Right lobe of liver (tissue), 6 donors: Measurements from ENCODE around the gene PLPPR4. TPM values are rescaled to one million over a fixed set of nuclear protein-coding genes. Genes with fewer than 3 reads are reported as not detected.

Experiments used
- ATAC-seq, 4 donors: fragments of 200-7000 bp; cut with Tn5 transposase; one replicate each; pipeline ENCODE4 v1.9.1; 2020; ENCODE audit warnings: mild to moderate bottlenecking in 4 of 4, moderate library complexity in 4 of 4
- DNase-seq, 3 donors: peaks; one replicate each; pipeline ENCODE4 v3.0.0-alpha.2; 2020
- H3K27ac ChIP-seq, 3 donors: fragments of 200-600 bp; one replicate each; pipeline ENCODE4 v1.8.0; 2022
- H3K27me3 ChIP-seq, 2 donors: fragments of 200-600 bp; one replicate each; pipeline ENCODE4 v1.8.0; 2022
- H3K36me3 ChIP-seq, 4 donors: fragments of 200-600 bp; sonication (generic) in 1 of 4; one replicate each; pipeline versions ENCODE4 v1.5.1 to v1.8.0; 2017 to 2022; ENCODE audit warnings: control low read depth in 1 of 4
- H3K4me1 ChIP-seq, 4 donors: fragments of 200-600 bp; sonication (generic) in 1 of 4; one replicate each; pipeline versions ENCODE4 v1.5.1 to v1.8.0; 2017 to 2022; ENCODE audit warnings: control low read depth in 1 of 4
- H3K4me3 ChIP-seq, 3 donors: fragments of 200-600 bp; one replicate each; pipeline ENCODE4 v1.8.0; 2022
- H3K9me3 ChIP-seq, 4 donors: fragments of 200-600 bp; sonication (generic) in 1 of 4; one replicate each; pipeline versions ENCODE4 v1.5.1 to v1.8.0; 2017 to 2022; ENCODE audit warnings: control low read depth in 1 of 4
- POLR2A ChIP-seq: fragments of 450-650 bp; IDR thresholded peaks from one replicate; pipeline ENCODE4 v1.6.1; 2017; ENCODE audit warnings: antibody characterized with exemption, mild to moderate bottlenecking
- WGBS: methylation state at CpG from one replicate; pipeline ENCODE4 v1.1.6; 2018; ENCODE audit warnings: low coverage, low lambda C conversion rate; ENCODE audit not compliant: insufficient coverage; ENCODE audit errors: missing lambda C conversion rate; 5-methylcytosine and 5-hydroxymethylcytosine counted together
- intact Hi-C, 2 donors: fragments of 100-400 bp; cut with DNase I; formaldehyde crosslinking; loops; one replicate each; pipeline versions ENCODE4 v1.11.2 to v1.14.1; 2022
- total RNA-seq, 6 experiments: library from RNA; depleted of rRNA in 2 of 6; stranded (reverse); fragments of >200 nt in 2 of 6; fragmentation: NEBNext Ultra II Directional in 3 of 6; extraction: Animal tissue kit (Norgen Biotek cat#: 25700) in 3 of 6; gene quantifications; one replicate each; pipeline versions ENCODE4 v1.1.0 to v1.2.4, GENCODE V29; 2016 to 2023
- TF ChIP-seq, protein P1 (sequence below), 4 donors: fragments of 200-600 bp in 3 of 4; fragments of 450-650 bp in 1 of 4; IDR thresholded peaks; one replicate each; pipeline versions ENCODE4 v1.5.1 to v1.8.0; 2016 to 2022; ENCODE audit warnings: antibody characterized with exemption in 4 of 4, mild to moderate bottlenecking in 2 of 4
- donor health status: DM: no; HTN: yes; CAD: no.
- donor health status: DM: no; HTN: no; CAD: no.
- donor health status: DM: no; HTN: no; CAD: no.
- donor health status: DM: no; HTN: yes; CAD: no.
- donor health status: DM: no; HTN: yes; CAD: no.

Gene PLPPR4
- total RNA-seq, 6 experiments from 2014 or later, result 0.12 to 0.19 (median 0.18) TPM; not detected in 3

- intact Hi-C loops, result no loop called here
- no peak for DNase-seq
These were observed 32.1 kb upstream of the PLPPR4 start for GRCh38 chr1:99232172-99232571.

GRCh38 chr1:99233446-99233845 lies 30.8 kb upstream of the PLPPR4 start:
- Histone ChIP-seq H3K27ac (no peak overlapping the region), H3K4me3 (no peak overlapping the region), H3K9me3 (no peaks in the 10 kb centered on the region), H3K36me3 (no peaks in the 10 kb centered on the region), H3K4me1 (no peaks in the 10 kb centered on the region), H3K27me3 (no peaks in the 10 kb centered on the region)
- WGBS, result 89% methylated on average over 1 of the region's 1 CpG
- intact Hi-C loops, result no loop called here
- ATAC-seq (no peak), DNase-seq (no peak)
- TF ChIP-seq, protein P1, sequence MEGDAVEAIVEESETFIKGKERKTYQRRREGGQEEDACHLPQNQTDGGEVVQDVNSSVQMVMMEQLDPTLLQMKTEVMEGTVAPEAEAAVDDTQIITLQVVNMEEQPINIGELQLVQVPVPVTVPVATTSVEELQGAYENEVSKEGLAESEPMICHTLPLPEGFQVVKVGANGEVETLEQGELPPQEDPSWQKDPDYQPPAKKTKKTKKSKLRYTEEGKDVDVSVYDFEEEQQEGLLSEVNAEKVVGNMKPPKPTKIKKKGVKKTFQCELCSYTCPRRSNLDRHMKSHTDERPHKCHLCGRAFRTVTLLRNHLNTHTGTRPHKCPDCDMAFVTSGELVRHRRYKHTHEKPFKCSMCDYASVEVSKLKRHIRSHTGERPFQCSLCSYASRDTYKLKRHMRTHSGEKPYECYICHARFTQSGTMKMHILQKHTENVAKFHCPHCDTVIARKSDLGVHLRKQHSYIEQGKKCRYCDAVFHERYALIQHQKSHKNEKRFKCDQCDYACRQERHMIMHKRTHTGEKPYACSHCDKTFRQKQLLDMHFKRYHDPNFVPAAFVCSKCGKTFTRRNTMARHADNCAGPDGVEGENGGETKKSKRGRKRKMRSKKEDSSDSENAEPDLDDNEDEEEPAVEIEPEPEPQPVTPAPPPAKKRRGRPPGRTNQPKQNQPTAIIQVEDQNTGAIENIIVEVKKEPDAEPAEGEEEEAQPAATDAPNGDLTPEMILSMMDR (IDR thresholded peaks at IDR 0.05), result no peak
- no peak for TF ChIP-seq POLR2A

More at GRCh38 chr1:99232172-99232571, 32.1 kb upstream of the PLPPR4 start:
- no peak overlapping the region for H3K4me3 ChIP-seq
- 24% methylated on average over 2 of the region's 2 CpGs for WGBS
- no peaks in the 10 kb centered on the region for H3K27me3 ChIP-seq
- H3K36me3 ChIP-seq, result no peaks in the 10 kb centered on the region
- no peaks in the 10 kb centered on the region for H3K4me1 ChIP-seq
- H3K9me3 ChIP-seq, result no peaks in the 10 kb centered on the region
- H3K27ac ChIP-seq, result no peak overlapping the region
- no peak for TF ChIP-seq POLR2A
- TF ChIP-seq, protein P1 (IDR thresholded peaks at IDR 0.05), result no peak
- ATAC-seq, result no peak

GRCh38 chr1:99236756-99237155 lies 27.5 kb upstream of the PLPPR4 start:
- TF ChIP-seq, protein P1 (IDR thresholded peaks at IDR 0.05), result no peak
- no peak for TF ChIP-seq POLR2A

GRCh38 chr1:99239690-99240089 lies 24.6 kb upstream of the PLPPR4 start:
- no peak for ATAC-seq
- WGBS, result 61% methylated on average over 6 of the region's 6 CpGs

More at GRCh38 chr1:99236756-99237155, 27.5 kb upstream of the PLPPR4 start:
- Histone ChIP-seq H3K27ac (no peak overlapping the region), H3K4me3 (no peak overlapping the region), H3K4me1 (no peaks in the 10 kb centered on the region), H3K27me3 (no peaks in the 10 kb centered on the region), H3K9me3 (no peaks in the 10 kb centered on the region), H3K36me3 (no peaks in the 10 kb centered on the region)
- intact Hi-C loops, result no loop called here
- DNase-seq, result no peak
- no peak for ATAC-seq

More at GRCh38 chr1:99239690-99240089, 24.6 kb upstream of the PLPPR4 start:
- H3K4me3 ChIP-seq, result no peak overlapping the region
- H3K27ac ChIP-seq, result no peak overlapping the region
- H3K36me3 ChIP-seq, result no peaks in the 10 kb centered on the region
- TF ChIP-seq, protein P1 (IDR thresholded peaks at IDR 0.05), result no peak
- no peak for TF ChIP-seq POLR2A
- no peaks in the 10 kb centered on the region for H3K4me1 ChIP-seq
- no peaks in the 10 kb centered on the region for H3K27me3 ChIP-seq
- H3K9me3 ChIP-seq, result no peaks in the 10 kb centered on the region
- intact Hi-C loops, result no loop called here
- DNase-seq, result no peak
